ENCODE measurements around the gene CITED2. TPM values are rescaled to one million over a fixed set of nuclear protein-coding genes. Genes with fewer than 3 reads are reported as not detected.

CITED2 gene
- polyA plus RNA-seq, 1 of the 3 experiments (the other 2 are of a cell fraction): 173 TPM

- no peak overlapping the region for H3K4me2 ChIP-seq
- 11% methylated on average over 5 of the region's 5 CpGs for WGBS (ENCODE audit: low lambda C conversion rate)
Measured at GRCh38 chr6:139330306-139330705, 44.1 kb downstream of the CITED2 start.

More at GRCh38 chr6:139330306-139330705, 44.1 kb downstream of the CITED2 start:
- Histone ChIP-seq H3K27me3 (ENCODE audit: insufficient read depth) (no peaks in the 10 kb centered on the region; the same call in 1 of the 2 replicates), H3K27ac (ENCODE audit: low read depth in 2 of 2, low read length in 1 of 2) (no peak overlapping the region), H3K9me2 (no peaks in the 10 kb centered on the region), H2AFZ (ENCODE audit: low read depth) (no peak overlapping the region; the same call in 1 of the 2 replicates), H3K36me3 (replicated peaks in 1 of 2; ENCODE audit: control insufficient read depth in 1 of 2, insufficient read depth in 2 of 2, low read length in 1 of 2) (no peaks in the 10 kb centered on the region), H3K4me3 (ENCODE audit: low read depth in 2 of 2, low read length in 1 of 2) (no peak overlapping the region), H3K9me3 (no peaks in the 10 kb centered on the region), H3K9ac (no peak overlapping the region), H3K79me2 (ENCODE audit: insufficient read depth) (no peaks in the 10 kb centered on the region), H4K20me1 (ENCODE audit: insufficient read depth) (no peaks in the 10 kb centered on the region), H3F3A (replicated peaks; ENCODE audit: insufficient read depth) (peaks cover 7% of the 10 kb centered on the region), H3K4me1 (ENCODE audit: control insufficient read depth in 1 of 2, insufficient read depth in 2 of 2, low read depth in 1 of 2, low read length in 1 of 2) (peaks cover 0 to 7% of the 10 kb centered on the region in 2 experiments; a peak in 1 of 4 replicates)
- POLR2A ChIA-PET: no interaction called here
- CTCF ChIA-PET: no interaction called here
- no peak for DNase-seq
- no peak for TF ChIP-seq EP300 (IDR thresholded peaks at IDR 0.05; ENCODE audit: borderline replicate concordance in 1 of 2, low read depth in 1 of 2, low read length in 1 of 2)
- no peak for TF ChIP-seq USF2 (IDR thresholded peaks at IDR 0.05; ENCODE audit: borderline replicate concordance, low read depth, low read length)
- TF ChIP-seq, protein P1, sequence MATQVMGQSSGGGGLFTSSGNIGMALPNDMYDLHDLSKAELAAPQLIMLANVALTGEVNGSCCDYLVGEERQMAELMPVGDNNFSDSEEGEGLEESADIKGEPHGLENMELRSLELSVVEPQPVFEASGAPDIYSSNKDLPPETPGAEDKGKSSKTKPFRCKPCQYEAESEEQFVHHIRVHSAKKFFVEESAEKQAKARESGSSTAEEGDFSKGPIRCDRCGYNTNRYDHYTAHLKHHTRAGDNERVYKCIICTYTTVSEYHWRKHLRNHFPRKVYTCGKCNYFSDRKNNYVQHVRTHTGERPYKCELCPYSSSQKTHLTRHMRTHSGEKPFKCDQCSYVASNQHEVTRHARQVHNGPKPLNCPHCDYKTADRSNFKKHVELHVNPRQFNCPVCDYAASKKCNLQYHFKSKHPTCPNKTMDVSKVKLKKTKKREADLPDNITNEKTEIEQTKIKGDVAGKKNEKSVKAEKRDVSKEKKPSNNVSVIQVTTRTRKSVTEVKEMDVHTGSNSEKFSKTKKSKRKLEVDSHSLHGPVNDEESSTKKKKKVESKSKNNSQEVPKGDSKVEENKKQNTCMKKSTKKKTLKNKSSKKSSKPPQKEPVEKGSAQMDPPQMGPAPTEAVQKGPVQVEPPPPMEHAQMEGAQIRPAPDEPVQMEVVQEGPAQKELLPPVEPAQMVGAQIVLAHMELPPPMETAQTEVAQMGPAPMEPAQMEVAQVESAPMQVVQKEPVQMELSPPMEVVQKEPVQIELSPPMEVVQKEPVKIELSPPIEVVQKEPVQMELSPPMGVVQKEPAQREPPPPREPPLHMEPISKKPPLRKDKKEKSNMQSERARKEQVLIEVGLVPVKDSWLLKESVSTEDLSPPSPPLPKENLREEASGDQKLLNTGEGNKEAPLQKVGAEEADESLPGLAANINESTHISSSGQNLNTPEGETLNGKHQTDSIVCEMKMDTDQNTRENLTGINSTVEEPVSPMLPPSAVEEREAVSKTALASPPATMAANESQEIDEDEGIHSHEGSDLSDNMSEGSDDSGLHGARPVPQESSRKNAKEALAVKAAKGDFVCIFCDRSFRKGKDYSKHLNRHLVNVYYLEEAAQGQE (IDR thresholded peaks at IDR 0.05; ENCODE audit: low read depth, low read length): no peak
- TF ChIP-seq EZH2phosphoT487 (IDR thresholded peaks at IDR 0.05; ENCODE audit: borderline replicate concordance, low read depth): no peak
- no peak for TF ChIP-seq NFIC (IDR thresholded peaks at IDR 0.05; ENCODE audit: borderline replicate concordance)
- no peak for TF ChIP-seq FOXM1 (IDR thresholded peaks at IDR 0.05; ENCODE audit: low read depth)
- no peak for TF ChIP-seq FOXJ3 (CRISPR knock-in tag; IDR thresholded peaks at IDR 0.05)
- TF ChIP-seq TEAD4 (IDR thresholded peaks at IDR 0.05; ENCODE audit: borderline replicate concordance, insufficient read depth): no peak
- no peak for TF ChIP-seq MXI1 (IDR thresholded peaks at IDR 0.05; ENCODE audit: low read depth, low read length)
- no peak for TF ChIP-seq RCOR1 (IDR thresholded peaks at IDR 0.05; ENCODE audit: low read length)
- TF ChIP-seq RXRA (IDR thresholded peaks at IDR 0.05; ENCODE audit: borderline replicate concordance, low read depth): no peak
- no peak for TF ChIP-seq JUND (IDR thresholded peaks at IDR 0.05)
- no peak for TF ChIP-seq YY1 (IDR thresholded peaks at IDR 0.05; ENCODE audit: low read depth)
- no peak for TF ChIP-seq GATA2 (CRISPR knock-in tag; IDR thresholded peaks at IDR 0.05)
- TF ChIP-seq, protein P2, sequence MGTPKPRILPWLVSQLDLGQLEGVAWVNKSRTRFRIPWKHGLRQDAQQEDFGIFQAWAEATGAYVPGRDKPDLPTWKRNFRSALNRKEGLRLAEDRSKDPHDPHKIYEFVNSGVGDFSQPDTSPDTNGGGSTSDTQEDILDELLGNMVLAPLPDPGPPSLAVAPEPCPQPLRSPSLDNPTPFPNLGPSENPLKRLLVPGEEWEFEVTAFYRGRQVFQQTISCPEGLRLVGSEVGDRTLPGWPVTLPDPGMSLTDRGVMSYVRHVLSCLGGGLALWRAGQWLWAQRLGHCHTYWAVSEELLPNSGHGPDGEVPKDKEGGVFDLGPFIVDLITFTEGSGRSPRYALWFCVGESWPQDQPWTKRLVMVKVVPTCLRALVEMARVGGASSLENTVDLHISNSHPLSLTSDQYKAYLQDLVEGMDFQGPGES (IDR thresholded peaks at IDR 0.05; ENCODE audit: low read depth, low read length): no peak
- TF ChIP-seq, protein P3, sequence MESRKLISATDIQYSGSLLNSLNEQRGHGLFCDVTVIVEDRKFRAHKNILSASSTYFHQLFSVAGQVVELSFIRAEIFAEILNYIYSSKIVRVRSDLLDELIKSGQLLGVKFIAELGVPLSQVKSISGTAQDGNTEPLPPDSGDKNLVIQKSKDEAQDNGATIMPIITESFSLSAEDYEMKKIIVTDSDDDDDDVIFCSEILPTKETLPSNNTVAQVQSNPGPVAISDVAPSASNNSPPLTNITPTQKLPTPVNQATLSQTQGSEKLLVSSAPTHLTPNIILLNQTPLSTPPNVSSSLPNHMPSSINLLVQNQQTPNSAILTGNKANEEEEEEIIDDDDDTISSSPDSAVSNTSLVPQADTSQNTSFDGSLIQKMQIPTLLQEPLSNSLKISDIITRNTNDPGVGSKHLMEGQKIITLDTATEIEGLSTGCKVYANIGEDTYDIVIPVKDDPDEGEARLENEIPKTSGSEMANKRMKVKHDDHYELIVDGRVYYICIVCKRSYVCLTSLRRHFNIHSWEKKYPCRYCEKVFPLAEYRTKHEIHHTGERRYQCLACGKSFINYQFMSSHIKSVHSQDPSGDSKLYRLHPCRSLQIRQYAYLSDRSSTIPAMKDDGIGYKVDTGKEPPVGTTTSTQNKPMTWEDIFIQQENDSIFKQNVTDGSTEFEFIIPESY (IDR thresholded peaks at IDR 0.05; ENCODE audit: borderline replicate concordance, low read depth): no peak
- TF ChIP-seq FOSL2 (IDR thresholded peaks at IDR 0.05; ENCODE audit: borderline replicate concordance, low read depth): no peak
- TF ChIP-seq PBX3 (IDR thresholded peaks at IDR 0.05): no peak
- TF ChIP-seq POLR2AphosphoS5 (IDR thresholded peaks at IDR 0.05; ENCODE audit: low read depth, low read length): no peak
- no peak for TF ChIP-seq CHD2 (IDR thresholded peaks at IDR 0.05; ENCODE audit: low read length, partially characterized antibody)
